ENCODE data around the gene PSMG2.

The PSMG2 gene

GRCh38 chr18:12659904-12660605, 42.8 kb upstream of the PSMG2 start:
- DNase-seq (ENCODE audit: insufficient read length, low spot score) (no peak), FAIRE-seq (peak; percentile 92)
- TF ChIP-seq, protein P1, sequence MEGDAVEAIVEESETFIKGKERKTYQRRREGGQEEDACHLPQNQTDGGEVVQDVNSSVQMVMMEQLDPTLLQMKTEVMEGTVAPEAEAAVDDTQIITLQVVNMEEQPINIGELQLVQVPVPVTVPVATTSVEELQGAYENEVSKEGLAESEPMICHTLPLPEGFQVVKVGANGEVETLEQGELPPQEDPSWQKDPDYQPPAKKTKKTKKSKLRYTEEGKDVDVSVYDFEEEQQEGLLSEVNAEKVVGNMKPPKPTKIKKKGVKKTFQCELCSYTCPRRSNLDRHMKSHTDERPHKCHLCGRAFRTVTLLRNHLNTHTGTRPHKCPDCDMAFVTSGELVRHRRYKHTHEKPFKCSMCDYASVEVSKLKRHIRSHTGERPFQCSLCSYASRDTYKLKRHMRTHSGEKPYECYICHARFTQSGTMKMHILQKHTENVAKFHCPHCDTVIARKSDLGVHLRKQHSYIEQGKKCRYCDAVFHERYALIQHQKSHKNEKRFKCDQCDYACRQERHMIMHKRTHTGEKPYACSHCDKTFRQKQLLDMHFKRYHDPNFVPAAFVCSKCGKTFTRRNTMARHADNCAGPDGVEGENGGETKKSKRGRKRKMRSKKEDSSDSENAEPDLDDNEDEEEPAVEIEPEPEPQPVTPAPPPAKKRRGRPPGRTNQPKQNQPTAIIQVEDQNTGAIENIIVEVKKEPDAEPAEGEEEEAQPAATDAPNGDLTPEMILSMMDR (IDR thresholded peaks at IDR 0.05; ENCODE audit: insufficient read depth, missing control alignments): peak; percentile 88

- DNase-seq (ENCODE audit: insufficient read length, low spot score): no peak
- no peak for FAIRE-seq
- TF ChIP-seq, protein P1 (IDR thresholded peaks at IDR 0.05; ENCODE audit: insufficient read depth, missing control alignments): no peak
These were observed 34.8 kb upstream of the PSMG2 start for GRCh38 chr18:12668041-12668440.

- TF ChIP-seq, protein P1 (IDR thresholded peaks at IDR 0.05; ENCODE audit: insufficient read depth, missing control alignments): no peak
- FAIRE-seq (no peak), DNase-seq (ENCODE audit: insufficient read length, low spot score) (no peak)
These were observed 23.6 kb upstream of the PSMG2 start for GRCh38 chr18:12679183-12679786.

DNA sequence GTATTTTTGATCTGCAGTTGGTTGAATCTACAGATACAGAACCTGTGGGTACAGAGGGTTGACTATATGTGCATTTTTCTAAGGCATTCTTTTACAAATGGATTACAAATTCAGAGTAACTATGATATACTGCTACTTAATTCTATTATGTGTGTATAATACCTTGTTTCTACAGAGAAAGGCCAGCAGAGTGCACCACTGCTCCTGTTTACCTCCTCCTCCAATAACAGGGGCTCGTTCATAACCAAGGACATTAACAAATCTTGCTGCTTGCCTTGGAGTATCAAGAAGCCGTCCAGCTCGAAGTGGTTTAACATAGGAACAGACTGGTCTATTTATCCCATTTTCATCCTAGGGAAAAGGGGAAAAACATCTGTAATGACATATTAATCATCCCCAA, 16.7 kb upstream of the PSMG2 start:
- TF ChIP-seq, protein P1 (IDR thresholded peaks at IDR 0.05; ENCODE audit: insufficient read depth, missing control alignments): peak; percentile 33
- DNase-seq (ENCODE audit: insufficient read length, low spot score) (no peak), FAIRE-seq (no peak)

- no peak for DNase-seq (ENCODE audit: insufficient read length, low spot score)
- no peak for FAIRE-seq
- TF ChIP-seq, protein P1 (IDR thresholded peaks at IDR 0.05; ENCODE audit: insufficient read depth, missing control alignments): no peak
These were observed 13.5 kb upstream of the PSMG2 start for GRCh38 chr18:12689256-12689850.

DNA sequence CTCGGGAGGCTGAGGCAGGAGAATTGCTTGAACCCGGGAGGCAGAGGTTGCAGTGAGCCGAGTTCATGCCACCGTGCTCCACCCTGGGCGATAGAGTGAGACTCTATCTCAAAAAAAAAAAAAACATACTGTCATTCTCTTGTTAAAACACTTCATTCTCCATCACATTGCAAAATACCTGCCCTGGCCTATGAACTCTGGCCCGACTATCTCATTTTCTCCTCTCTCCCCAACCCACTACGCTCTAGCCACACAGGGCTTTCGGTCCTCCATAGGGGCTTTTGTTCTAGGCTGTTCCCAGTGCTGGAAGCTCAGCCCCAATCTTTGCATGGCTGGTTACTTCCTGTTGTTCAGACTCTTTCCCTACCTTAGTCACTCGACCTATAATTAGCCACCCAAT, 10.6 kb upstream of the PSMG2 start:
- no peak for DNase-seq (ENCODE audit: insufficient read length, low spot score)
- TF ChIP-seq, protein P1 (IDR thresholded peaks at IDR 0.05; ENCODE audit: insufficient read depth, missing control alignments): no peak
- FAIRE-seq: no peak

DNA sequence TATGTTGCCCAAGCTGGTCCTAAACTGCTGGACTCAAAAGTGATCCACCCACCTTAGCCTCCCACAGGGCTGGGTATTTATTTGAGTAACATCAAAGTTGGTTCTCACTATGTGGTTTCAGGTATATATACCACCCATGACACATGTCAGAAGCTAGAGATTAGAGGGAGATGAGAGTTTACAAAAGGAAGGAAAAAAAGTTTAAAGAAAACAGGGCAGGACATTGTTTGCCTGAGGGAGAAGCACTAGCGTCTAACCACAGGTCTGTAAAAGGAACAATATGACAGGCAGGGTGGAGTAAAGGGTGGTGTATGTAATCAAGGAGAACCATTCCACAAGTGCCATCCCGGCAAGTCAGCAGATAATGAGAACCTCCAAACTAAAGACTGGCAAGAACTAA, 8.8 kb upstream of the PSMG2 start:
- no peak for FAIRE-seq
- DNase-seq (ENCODE audit: insufficient read length, low spot score): no peak
- TF ChIP-seq, protein P1 (IDR thresholded peaks at IDR 0.05; ENCODE audit: insufficient read depth, missing control alignments): no peak

All from D721Med (cell line).